Keratinocyte (primary cell): ENCODE data around the gene HPSE2.

Experiments used
- EZH2 ChIP-seq: IDR thresholded peaks from one replicate; pipeline ENCODE4 v1.6.1; 2012; ENCODE audit warnings: inconsistent platforms, mild to moderate bottlenecking, low read length, moderate library complexity
- TF ChIP-seq, protein P1 (sequence below), 3 experiments: IDR thresholded peaks in 1 of 3; conservative IDR thresholded peaks in 1 of 3; optimal IDR thresholded peaks in 1 of 3; 2 replicates in 2 of 3; 3 replicates in 1 of 3; pipeline versions ENCODE3 to v1.5.1; 2011; ENCODE audit warnings: low read length in 3 of 3, mild to moderate bottlenecking in 3 of 3, moderate library complexity in 2 of 3, control low read depth in 1 of 3, inconsistent platforms in 1 of 3; ENCODE audit not compliant: insufficient read depth in 2 of 3; ENCODE audit errors: extremely low read depth in 1 of 3

DNA sequence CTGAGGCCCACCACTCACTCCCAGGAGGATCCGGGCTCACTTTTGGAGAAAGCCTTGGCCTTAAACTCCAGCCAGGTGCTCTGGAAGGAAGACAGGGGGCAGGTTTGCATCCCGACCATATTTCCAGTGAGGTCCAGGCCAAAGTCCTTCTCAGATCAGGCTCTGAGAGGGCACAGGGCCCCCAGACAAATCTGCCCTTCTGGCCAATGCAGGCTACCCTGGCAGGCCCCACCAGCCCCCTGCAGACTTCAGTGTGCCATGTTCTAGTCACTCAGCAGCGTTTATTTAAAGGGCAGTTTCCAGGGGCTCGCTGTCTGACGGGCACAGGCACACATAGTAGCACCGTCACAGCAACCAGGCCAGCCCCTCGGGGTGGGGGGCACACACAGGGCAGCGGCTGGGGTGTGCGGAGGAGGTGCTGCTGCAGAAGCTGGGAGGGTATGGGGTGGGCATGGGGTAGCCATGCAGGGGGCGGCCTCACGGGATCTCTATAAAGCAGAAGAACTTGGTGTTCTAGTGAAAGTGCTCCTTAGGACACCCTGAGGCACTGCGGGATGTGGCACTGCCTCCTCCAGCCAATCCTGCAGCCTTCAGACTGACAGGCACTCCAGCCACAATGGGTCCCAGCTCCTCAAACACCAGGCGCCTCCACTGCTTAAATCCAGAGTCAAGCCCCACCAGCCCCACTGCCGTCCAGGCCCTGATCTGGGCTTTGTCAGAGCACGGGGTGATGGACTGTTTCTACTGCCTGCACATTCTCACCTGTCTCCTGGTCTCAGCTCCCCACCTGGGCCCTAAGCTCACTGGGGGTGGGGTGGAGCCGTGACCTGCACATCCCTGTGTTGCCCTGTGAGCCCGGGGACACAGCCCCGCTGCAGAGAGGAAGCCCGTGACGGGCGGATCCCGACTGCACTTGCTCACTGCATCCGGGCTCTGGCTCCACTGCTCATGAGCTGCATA is 811.1 kb downstream of the HPSE2 start:
- TF ChIP-seq, protein P1, sequence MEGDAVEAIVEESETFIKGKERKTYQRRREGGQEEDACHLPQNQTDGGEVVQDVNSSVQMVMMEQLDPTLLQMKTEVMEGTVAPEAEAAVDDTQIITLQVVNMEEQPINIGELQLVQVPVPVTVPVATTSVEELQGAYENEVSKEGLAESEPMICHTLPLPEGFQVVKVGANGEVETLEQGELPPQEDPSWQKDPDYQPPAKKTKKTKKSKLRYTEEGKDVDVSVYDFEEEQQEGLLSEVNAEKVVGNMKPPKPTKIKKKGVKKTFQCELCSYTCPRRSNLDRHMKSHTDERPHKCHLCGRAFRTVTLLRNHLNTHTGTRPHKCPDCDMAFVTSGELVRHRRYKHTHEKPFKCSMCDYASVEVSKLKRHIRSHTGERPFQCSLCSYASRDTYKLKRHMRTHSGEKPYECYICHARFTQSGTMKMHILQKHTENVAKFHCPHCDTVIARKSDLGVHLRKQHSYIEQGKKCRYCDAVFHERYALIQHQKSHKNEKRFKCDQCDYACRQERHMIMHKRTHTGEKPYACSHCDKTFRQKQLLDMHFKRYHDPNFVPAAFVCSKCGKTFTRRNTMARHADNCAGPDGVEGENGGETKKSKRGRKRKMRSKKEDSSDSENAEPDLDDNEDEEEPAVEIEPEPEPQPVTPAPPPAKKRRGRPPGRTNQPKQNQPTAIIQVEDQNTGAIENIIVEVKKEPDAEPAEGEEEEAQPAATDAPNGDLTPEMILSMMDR (optimal IDR thresholded peaks at IDR 0.05 in 1 of 3, IDR thresholded peaks at IDR 0.05 in 1 of 3, conservative IDR thresholded peaks at IDR 0.05 in 1 of 3; ENCODE audit: extremely low read depth in 1 of 3, insufficient read depth in 2 of 3, low read length in 3 of 3): no peak
- TF ChIP-seq EZH2: no peak
